K562 (cell line): ENCODE measurements around the gene CCNL1. TPM values are rescaled to one million over a fixed set of nuclear protein-coding genes. Genes with fewer than 3 reads are reported as not detected.

ENCODE experiments used
- BRD9 ChIP-seq: fragments of 450-650 bp; IDR thresholded peaks from 2 replicates; pipeline ENCODE4 v1.6.1; 2018; ENCODE audit warnings: low read depth; ENCODE audit not compliant: partially characterized antibody
- COPS2 ChIP-seq: fragments of 450-650 bp; conservative IDR thresholded peaks from 2 replicates; pipeline ENCODE4 v1.6.1; 2016; ENCODE audit warnings: mild to moderate bottlenecking, moderate library complexity
- EP300 ChIP-seq: IDR thresholded peaks from 2 replicates; pipeline ENCODE4 v1.6.1; 2012; ENCODE audit warnings: low read length, improper control_type of control experiment
- ESRRB ChIP-seq: fragments of 250-450 bp; sonication (Bioruptor Pico); IDR thresholded peaks from 2 replicates; pipeline ENCODE4 v1.5.0; 2020; ENCODE audit warnings: mild to moderate bottlenecking, moderate library complexity, borderline replicate concordance
- FOXA3 ChIP-seq, 2 experiments: fragments of 450-650 bp in 1 of 2; sonication (generic) in 1 of 2; formaldehyde crosslinking; IDR thresholded peaks in 1 of 2; conservative IDR thresholded peaks in 1 of 2; 2 replicates each; pipeline versions ENCODE4 v1.4.0 to v1.8.0; 2020 to 2022; ENCODE audit warnings: mild to moderate bottlenecking in 2 of 2, missing genetic modification reagents in 1 of 2
- GABPA ChIP-seq: fragments of 200-800 bp; sonication (Bioruptor generic); conservative IDR thresholded peaks from 2 replicates; pipeline ENCODE4 v1.6.1; 2016; ENCODE audit warnings: low read depth, missing genetic modification characterization, missing compliant biosample characterization
- MXD1 ChIP-seq: fragments of 250-450 bp; sonication (Bioruptor Pico); IDR thresholded peaks from 2 replicates; pipeline ENCODE4 v1.8.0; 2021; ENCODE audit warnings: borderline replicate concordance, mild to moderate bottlenecking, moderate library complexity; ENCODE audit not compliant: poor library complexity, severe bottlenecking
- NCOA1 ChIP-seq: fragments of 450-650 bp; IDR thresholded peaks from 2 replicates; pipeline ENCODE4 v1.6.1; 2016; ENCODE audit warnings: low read depth
- NONO ChIP-seq, 2 experiments: fragments of 200-400 bp in 1 of 2; fragments of 450-650 bp in 1 of 2; formaldehyde crosslinking in 1 of 2; IDR thresholded peaks; 2 replicates each; pipeline ENCODE4 v1.6.1; 2017; ENCODE audit warnings: low read depth in 2 of 2, mild to moderate bottlenecking in 2 of 2, moderate library complexity in 2 of 2, low read length in 1 of 2
- OTX1 ChIP-seq: fragments of 450-650 bp; formaldehyde crosslinking; IDR thresholded peaks from 2 replicates; pipeline ENCODE4 v1.4.0; 2022; ENCODE audit warnings: mild to moderate bottlenecking
- PTTG1 ChIP-seq: fragments of 450-650 bp; IDR thresholded peaks from 2 replicates; pipeline ENCODE4 v1.6.1; 2016; ENCODE audit warnings: low read depth, mild to moderate bottlenecking, missing genetic modification characterization, missing compliant biosample characterization
- PURB ChIP-seq: sonication (generic); formaldehyde crosslinking; IDR thresholded peaks from 2 replicates; pipeline ENCODE4 v1.9.0; 2021; ENCODE audit warnings: low read depth, mild to moderate bottlenecking, missing genetic modification reagents
- RUNX1 ChIP-seq: sonication (generic); IDR thresholded peaks from 2 replicates; pipeline ENCODE4 v1.6.1; 2016; ENCODE audit warnings: antibody characterized with exemption, low read depth
- SMAD1 ChIP-seq: fragments of 150-350 bp; IDR thresholded peaks from 2 replicates; pipeline ENCODE4 v1.6.1; 2014; ENCODE audit warnings: low read length, low read depth; ENCODE audit not compliant: partially characterized antibody
- TGIF2 ChIP-seq: sonication (generic); formaldehyde crosslinking; IDR thresholded peaks from 2 replicates; pipeline ENCODE4 v1.8.1; 2022; ENCODE audit warnings: mild to moderate bottlenecking, missing genetic modification reagents, moderate library complexity
- XRCC3 ChIP-seq: fragments of 450-650 bp; IDR thresholded peaks from 2 replicates; pipeline ENCODE4 v1.6.1; 2017; ENCODE audit warnings: mild to moderate bottlenecking, moderate library complexity
- ZBTB1 ChIP-seq: sonication (generic); formaldehyde crosslinking; IDR thresholded peaks from 2 replicates; pipeline ENCODE4 v1.8.1; 2023; ENCODE audit warnings: missing genetic modification reagents, low read depth, mild to moderate bottlenecking, borderline replicate concordance
- ZNF140 ChIP-seq: fragments of 250-450 bp; sonication (Bioruptor Pico); IDR thresholded peaks from 2 replicates; pipeline ENCODE4 v1.8.0; 2021; ENCODE audit warnings: moderate library complexity, mild to moderate bottlenecking, inconsistent platforms
- ZNF280A ChIP-seq: fragments of 450-650 bp; IDR thresholded peaks from 2 replicates; pipeline ENCODE4 v1.6.1; 2018; ENCODE audit warnings: mild to moderate bottlenecking, low read depth; ENCODE audit not compliant: partially characterized antibody
- polyA plus RNA-seq, 8 experiments: library from polyadenylated mRNA; depleted of rRNA in 4 of 8; stranded (reverse) in 5 of 8; unstranded in 3 of 8; fragments of >200 nt; fragmentation: Nextera tagmentation in 2 of 8; fragmentation: Illumina TruSeq in 1 of 8; extraction: Ambion mirVana in 2 of 8; extraction: Trizol in 1 of 8; gene quantifications; 2 replicates each; pipeline versions ENCODE4 v1.2.1 to v1.2.3, GENCODE V29; 2011 to 2014; ENCODE audit warnings: inconsistent platforms in 1 of 8, missing spikeins in 1 of 8
- total RNA-seq, 7 experiments: library from RNA; depleted of rRNA in 6 of 7; stranded (reverse); fragments of >200 nt in 6 of 7; fragmentation: Illumina TruSeq in 2 of 7; extraction: Trizol in 2 of 7; gene quantifications; 2 replicates each; pipeline versions ENCODE4 v1.2.1 to v1.2.3, GENCODE V29; 2011 to 2021; ENCODE audit warnings: low replicate concordance in 1 of 7
- TF ChIP-seq, protein P1 (sequence below): fragments of 450-650 bp; IDR thresholded peaks from 2 replicates; pipeline ENCODE4 v1.6.1; 2016; ENCODE audit warnings: antibody characterized with exemption

CCNL1 gene
- total and polyA plus RNA-seq, 9 of the 15 experiments (the other 6 are each of a cell fraction or from before 2014, with no cell fraction given) = 16.1 to 186 (median 132) TPM

DNA sequence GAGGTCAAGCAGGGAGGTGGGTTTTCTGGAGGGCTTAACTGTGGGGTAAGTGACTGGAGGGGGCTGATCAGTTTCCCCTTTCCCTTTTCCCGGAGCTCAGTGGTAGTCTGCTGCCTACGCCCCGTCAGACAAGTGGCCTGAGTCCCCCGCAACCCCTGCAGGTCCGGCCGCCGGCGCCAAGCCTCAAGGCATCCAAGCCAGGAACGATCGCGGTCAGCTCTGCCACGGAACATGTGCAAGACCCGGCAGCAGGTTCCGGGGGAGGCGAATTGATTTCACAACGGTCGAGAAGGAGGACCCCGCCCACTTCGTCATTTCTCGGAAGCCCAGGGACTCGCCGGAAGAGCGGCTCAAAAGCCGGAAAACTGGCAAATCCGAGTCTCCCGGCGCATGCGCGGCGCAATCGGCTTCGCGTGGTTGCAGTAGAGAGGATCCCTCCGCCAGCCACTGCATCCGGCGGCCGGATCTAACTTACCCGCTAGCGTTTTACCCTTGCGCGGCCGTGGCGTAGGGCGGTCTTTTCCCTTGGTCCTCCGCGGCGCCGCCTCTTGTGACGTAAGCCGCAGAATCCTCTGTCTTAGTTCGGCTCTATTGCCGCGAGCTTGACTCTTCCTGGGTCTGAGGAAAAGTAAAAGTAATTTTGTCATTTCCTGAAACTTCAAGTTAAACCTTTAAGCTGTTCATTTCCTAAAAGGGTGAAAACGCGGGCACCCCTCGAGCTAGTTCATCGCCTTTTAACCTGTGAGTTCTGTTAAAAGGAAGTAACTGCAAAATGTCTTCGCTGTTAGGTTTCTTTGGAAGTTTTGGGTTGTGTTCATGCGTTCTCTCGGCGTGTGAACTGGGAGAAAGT is 14.9 kb upstream of the CCNL1 start (continued):
- TF ChIP-seq ZNF280A = no peak
- TF ChIP-seq PURB = no peak
- peak in 1 of 2 experiments; percentile 21; a peak in 1 of 4 replicates for TF ChIP-seq NONO (IDR thresholded peaks at IDR 0.05; ENCODE audit: low read depth in 2 of 2, low read length in 1 of 2)
- no peak for TF ChIP-seq ZNF140
- TF ChIP-seq ZBTB1 (CRISPR knock-in tag) = peak; percentile 87; the same call in 1 of the 2 replicates
- TF ChIP-seq MXD1 (CRISPR knock-in tag) = no peak
- TF ChIP-seq TGIF2 (CRISPR knock-in tag) = no peak; the same call in 1 of the 2 replicates
- TF ChIP-seq, protein P1, sequence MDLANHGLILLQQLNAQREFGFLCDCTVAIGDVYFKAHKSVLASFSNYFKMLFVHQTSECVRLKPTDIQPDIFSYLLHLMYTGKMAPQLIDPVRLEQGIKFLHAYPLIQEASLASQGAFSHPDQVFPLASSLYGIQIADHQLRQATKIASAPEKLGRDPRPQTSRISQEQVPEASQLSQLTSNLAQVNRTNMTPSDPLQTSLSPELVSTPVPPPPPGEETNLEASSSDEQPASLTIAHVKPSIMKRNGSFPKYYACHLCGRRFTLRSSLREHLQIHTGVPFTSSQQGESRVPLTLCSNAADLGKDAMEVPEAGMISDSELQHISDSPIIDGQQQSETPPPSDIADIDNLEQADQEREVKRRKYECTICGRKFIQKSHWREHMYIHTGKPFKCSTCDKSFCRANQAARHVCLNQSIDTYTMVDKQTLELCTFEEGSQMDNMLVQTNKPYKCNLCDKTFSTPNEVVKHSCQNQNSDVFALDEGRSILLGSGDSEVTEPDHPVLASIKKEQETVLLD = peak; percentile 99
- TF ChIP-seq EP300 = peak; percentile 70
- TF ChIP-seq SMAD1 = peak; percentile 48
- 0 out of 2 replicates have a peak, but pooled peaks have one; percentile 15 for TF ChIP-seq OTX1
- peak; percentile 95 for TF ChIP-seq GABPA (tag)
- TF ChIP-seq ESRRB = no peak
- TF ChIP-seq BRD9 = no peak
- TF ChIP-seq XRCC3 = no peak
- TF ChIP-seq COPS2 = no peak
- peak; percentile 70 for TF ChIP-seq NCOA1
- TF ChIP-seq RUNX1 = peak; percentile 37; the same call in 1 of the 2 replicates
- TF ChIP-seq FOXA3 (CRISPR knock-in tag; conservative IDR thresholded peaks at IDR 0.05 in 1 of 2, IDR thresholded peaks at IDR 0.05 in 1 of 2) = 0 out of 4 replicates have a peak, but pooled peaks of 1 of the 2 experiments have one; percentile 17
- TF ChIP-seq PTTG1 (tag) = 0 out of 2 replicates have a peak, but pooled peaks have one; percentile 51
